ENCODE measurements around the gene IMMT. TPM values are rescaled to one million over a fixed set of nuclear protein-coding genes. Genes with fewer than 3 reads are reported as not detected.
A peak's percentile ranks its signal among the peaks of the same experiment; 100 is the strongest.
"Not testable (repeated sequence)": the region's sequence is repeated elsewhere in the genome, so short reads cannot be mapped to it uniquely, and the experiment has no call there.

The IMMT gene
- total RNA-seq = 91.6 TPM

GRCh38 chr2:86195055-86195807 lies at the start of gene IMMT:
Gene IMMT, minus strand, starts transcription at chr2:86195462. Its CDS starts 80 bp downstream, at chr2:86195382.
- DNase-seq (ENCODE audit: low spot score) = peak; percentile 96

- not testable (repeated sequence) for DNase-seq (ENCODE audit: low spot score)
Measured at GRCh38 chr2:86244781-86245180, 49.5 kb upstream of the IMMT start.

DNA sequence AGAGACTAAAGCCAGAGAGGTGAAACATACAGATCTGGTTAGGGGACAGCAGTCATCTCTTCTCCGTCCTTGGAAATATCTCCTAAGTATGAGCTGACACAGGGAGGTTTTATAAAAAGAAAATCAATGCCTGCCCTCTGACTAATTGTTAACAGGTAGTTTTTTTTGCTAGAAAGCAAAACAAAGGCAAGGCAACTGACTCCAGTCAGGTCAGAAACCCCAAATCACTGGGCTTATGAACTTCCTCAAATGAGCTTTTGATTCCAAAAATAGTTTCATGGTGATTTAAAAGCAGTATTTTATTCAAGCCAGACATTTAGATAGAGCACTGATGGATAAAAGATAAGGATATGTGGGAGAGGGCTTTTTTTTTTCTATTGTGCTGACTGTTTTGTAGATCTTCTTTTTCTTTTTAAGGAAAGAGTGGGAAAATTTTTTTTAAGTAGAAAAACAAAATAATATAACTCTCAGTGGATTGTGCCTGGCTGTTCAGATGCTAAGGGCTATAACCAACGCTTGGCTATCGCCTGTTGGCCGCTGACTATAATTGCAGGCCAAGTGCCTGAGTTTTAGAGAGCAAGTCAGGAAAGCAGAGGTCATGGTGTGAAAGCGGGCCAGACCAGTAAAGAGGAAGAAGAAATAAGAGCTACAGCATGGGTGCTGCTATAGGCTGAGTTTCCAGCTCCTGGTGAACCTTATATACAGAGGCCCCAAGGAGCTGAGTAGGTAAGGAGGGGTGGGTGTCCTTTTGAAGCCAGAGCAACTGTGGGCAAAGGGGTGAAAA lies 48.9 kb upstream of the IMMT start:
- DNase-seq (ENCODE audit: low spot score) = no peak

DNA sequence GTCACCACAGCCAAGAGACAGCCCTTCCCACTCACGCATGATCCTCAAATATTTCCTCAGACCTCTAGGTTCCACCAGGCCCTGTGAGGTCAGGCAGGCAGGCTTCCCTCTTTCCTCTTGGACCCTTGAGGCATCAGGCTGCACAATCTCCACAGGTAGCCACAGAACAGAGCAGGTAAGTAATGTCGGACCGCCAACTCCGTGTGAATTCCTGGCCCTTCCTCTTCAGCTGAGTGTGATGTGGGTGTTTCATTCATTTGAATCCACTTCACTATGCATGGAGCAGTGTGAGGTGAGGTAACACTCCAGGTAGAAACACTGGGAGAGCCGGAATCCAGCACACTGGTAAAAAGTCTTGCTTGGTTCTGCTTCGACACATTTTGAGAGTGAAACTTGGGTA lies 48.0 kb upstream of the IMMT start:
- no peak for DNase-seq (ENCODE audit: low spot score)

- no peak for DNase-seq (ENCODE audit: low spot score)
Measured at GRCh38 chr2:86241611-86242010, 46.3 kb upstream of the IMMT start.

DNA sequence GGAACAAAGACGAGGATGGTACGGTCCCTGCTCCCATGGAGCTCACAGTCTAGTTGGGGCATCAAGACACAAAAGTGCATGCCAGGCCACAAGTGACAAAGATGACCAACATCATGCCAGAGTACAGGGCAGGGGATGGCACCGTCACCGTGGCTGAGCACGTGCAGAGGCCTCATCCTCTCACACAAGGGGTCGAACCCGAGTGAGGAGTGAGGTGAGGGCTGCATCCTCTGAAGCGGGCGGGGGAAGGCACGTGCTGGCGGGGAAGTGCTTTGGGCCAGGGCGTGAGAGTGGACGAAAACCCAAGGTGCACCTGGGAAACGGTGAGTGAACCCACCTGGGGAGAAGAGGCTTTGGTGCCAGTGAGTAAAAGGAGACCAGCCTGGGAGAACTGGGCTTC lies 45.0 kb upstream of the IMMT start:
- no peak for DNase-seq (ENCODE audit: low spot score)

DNA sequence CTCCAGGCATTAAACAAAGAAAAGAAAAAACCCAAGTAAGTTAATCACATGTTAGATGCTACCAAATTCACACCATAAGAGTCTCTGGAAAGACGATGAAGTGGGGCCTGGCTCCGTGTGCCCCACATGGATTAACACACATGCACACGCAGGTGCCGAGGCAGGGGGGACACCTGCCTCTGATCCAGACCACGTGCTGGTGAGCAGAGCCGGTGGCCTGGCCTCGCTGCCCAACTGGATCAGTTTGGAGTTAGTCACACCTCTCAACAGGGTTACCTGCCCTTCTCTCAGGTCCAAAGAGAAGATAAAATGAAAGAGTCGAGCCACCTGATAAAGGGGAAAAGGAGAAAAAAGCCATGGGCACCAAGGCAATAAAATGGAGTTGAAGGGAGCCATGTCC lies 44.5 kb upstream of the IMMT start:
- DNase-seq (ENCODE audit: low spot score) = no peak

GRCh38 chr2:86239326-86239725 lies 44.1 kb upstream of the IMMT start:
- DNase-seq (ENCODE audit: low spot score) = no peak

GRCh38 chr2:86238354-86238753 lies 43.1 kb upstream of the IMMT start:
- DNase-seq (ENCODE audit: low spot score) = no peak

- DNase-seq (ENCODE audit: low spot score) = no peak
Measured at GRCh38 chr2:86237172-86237571, 41.9 kb upstream of the IMMT start.

- no peak for DNase-seq (ENCODE audit: low spot score)
Measured at GRCh38 chr2:86235196-86235980, 40.1 kb upstream of the IMMT start.

DNA sequence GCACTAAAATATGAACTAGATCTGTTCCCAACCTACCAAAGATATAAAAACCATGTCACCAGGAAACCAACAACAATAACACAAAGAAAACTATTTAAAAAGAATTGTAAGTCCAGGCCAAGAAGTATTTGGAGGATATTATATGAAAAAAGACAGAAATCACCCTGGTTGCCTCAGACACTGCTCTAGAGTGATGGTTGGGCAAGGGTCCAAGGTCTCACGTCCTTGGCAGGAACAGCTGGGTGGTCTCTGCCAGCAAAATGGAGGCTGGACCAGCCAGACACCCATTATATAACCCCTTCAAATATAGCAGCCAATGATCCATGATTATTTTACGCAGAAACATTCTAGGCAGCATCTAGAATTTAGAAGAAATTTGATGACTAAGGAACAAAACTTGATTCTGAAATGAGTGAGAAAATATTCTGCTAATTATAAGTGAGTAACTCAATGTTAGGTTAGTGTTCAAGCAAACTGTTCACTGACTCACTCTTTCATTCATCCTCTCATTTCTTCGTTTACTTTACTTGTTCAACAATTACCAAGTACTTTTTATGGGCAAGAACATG lies 39.4 kb upstream of the IMMT start:
- no peak for DNase-seq (ENCODE audit: low spot score)

GRCh38 chr2:86233436-86233835 lies 38.2 kb upstream of the IMMT start:
- DNase-seq (ENCODE audit: low spot score) = no peak

GRCh38 chr2:86232910-86233309 lies 37.6 kb upstream of the IMMT start:
- no peak for DNase-seq (ENCODE audit: low spot score)

DNA sequence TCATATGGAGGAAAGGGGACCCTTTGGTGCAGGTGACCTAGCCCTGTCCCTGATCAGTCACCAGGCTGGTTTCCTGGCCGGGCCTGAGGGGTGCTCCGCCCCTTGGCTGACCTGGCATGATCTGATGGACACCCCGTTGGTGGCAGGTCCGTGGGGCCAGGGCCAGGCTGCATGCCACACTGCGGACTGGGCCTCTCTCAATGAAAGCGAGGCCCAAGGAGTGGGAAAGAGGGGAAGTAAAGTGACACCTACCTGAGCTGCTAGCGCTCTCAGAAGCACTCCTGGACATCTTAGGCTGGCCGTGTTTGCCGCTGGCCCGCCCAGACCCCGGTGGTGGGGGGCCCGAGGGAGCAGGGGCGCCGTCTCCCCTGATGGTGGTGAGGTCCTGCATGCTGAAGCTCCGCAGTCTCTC lies 37.1 kb upstream of the IMMT start:
- DNase-seq (ENCODE audit: low spot score) = no peak

- DNase-seq (ENCODE audit: low spot score) = no peak
Measured at GRCh38 chr2:86231680-86232372, 36.6 kb upstream of the IMMT start.

GRCh38 chr2:86230961-86231360 lies 35.7 kb upstream of the IMMT start:
- no peak for DNase-seq (ENCODE audit: low spot score)

GRCh38 chr2:86229221-86229620 lies 34.0 kb upstream of the IMMT start:
- DNase-seq (ENCODE audit: low spot score) = no peak

GRCh38 chr2:86228574-86228973 lies 33.3 kb upstream of the IMMT start:
- not testable (repeated sequence) for DNase-seq (ENCODE audit: low spot score)

GRCh38 chr2:86227685-86228084 lies 32.4 kb upstream of the IMMT start:
- no peak for DNase-seq (ENCODE audit: low spot score)

All from ureter (tissue), 1 donor.